Esophagus squamous epithelium (tissue), 5 donors: ENCODE results near the gene GRIN1. TPM values are rescaled to one million over a fixed set of nuclear protein-coding genes. Genes with fewer than 3 reads are reported as not detected.

ENCODE experiments used
- DNase-seq: peaks from one replicate; lab custom pipeline; 2025; lab: John Stamatoyannopoulos, UW
- H3K27ac ChIP-seq, 4 donors: fragments of 200-600 bp; sonication (generic); one replicate each; pipeline ENCODE4 v1.5.1; 2016 to 2019; ENCODE audit warnings: mild to moderate bottlenecking in 1 of 4
- H3K27me3 ChIP-seq, 4 donors: fragments of 200-600 bp; sonication (generic); 1 replicate in 3 of 4; 2 replicates in 1 of 4; pipeline versions ENCODE4 v1.5.1 to v1.6.0; 2017 to 2021; ENCODE audit warnings: antibody characterized with exemption in 1 of 4
- H3K36me3 ChIP-seq, 3 donors: fragments of 200-600 bp; sonication (generic); one replicate each; pipeline ENCODE4 v1.5.1; 2016 to 2019
- H3K4me1 ChIP-seq, 3 donors: fragments of 200-600 bp; sonication (generic); one replicate each; pipeline ENCODE4 v1.5.1; 2017 to 2019
- H3K4me3 ChIP-seq, 4 donors: fragments of 200-600 bp; sonication (generic); 1 replicate in 3 of 4; 2 replicates in 1 of 4; pipeline ENCODE4 v1.5.1; 2016 to 2019; ENCODE audit warnings: mild to moderate bottlenecking in 2 of 4, moderate library complexity in 1 of 4
- H3K9me3 ChIP-seq, 3 donors: fragments of 200-600 bp; sonication (generic); one replicate each; pipeline ENCODE4 v1.5.1; 2016 to 2019
- POLR2A ChIP-seq, 4 donors: fragments of 450-650 bp; IDR thresholded peaks; one replicate each; pipeline ENCODE4 v1.6.1; 2017; ENCODE audit warnings: antibody characterized with exemption in 4 of 4, mild to moderate bottlenecking in 4 of 4, moderate library complexity in 3 of 4
- WGBS, 2 donors: methylation state at CpG; one replicate each; pipeline ENCODE4 v1.1.5; 2018; 5-methylcytosine and 5-hydroxymethylcytosine counted together
- intact Hi-C: fragments of 100-400 bp; cut with DNase I; formaldehyde crosslinking; loops from one replicate; pipeline ENCODE4 v1.15.0; 2022
- total RNA-seq, 4 donors: library from RNA; depleted of rRNA; stranded (reverse); fragments of >200 nt; gene quantifications; one replicate each; pipeline ENCODE4 v1.1.0, GENCODE V29; 2016
- TF ChIP-seq, protein P1 (sequence below), 6 experiments: fragments of 450-650 bp in 4 of 6; fragments of 200-600 bp in 2 of 6; sonication (generic) in 2 of 6; IDR thresholded peaks; one replicate each; pipeline ENCODE4 v1.5.1; 2016 to 2019; ENCODE audit warnings: antibody characterized with exemption in 6 of 6, mild to moderate bottlenecking in 4 of 6, moderate library complexity in 4 of 6
- donor health status: DM: yes; HTN: yes; CAD: no.

Gene GRIN1
- total RNA-seq, 4 donors from 2014 or later: 0.38 TPM; not detected in 3

DNA sequence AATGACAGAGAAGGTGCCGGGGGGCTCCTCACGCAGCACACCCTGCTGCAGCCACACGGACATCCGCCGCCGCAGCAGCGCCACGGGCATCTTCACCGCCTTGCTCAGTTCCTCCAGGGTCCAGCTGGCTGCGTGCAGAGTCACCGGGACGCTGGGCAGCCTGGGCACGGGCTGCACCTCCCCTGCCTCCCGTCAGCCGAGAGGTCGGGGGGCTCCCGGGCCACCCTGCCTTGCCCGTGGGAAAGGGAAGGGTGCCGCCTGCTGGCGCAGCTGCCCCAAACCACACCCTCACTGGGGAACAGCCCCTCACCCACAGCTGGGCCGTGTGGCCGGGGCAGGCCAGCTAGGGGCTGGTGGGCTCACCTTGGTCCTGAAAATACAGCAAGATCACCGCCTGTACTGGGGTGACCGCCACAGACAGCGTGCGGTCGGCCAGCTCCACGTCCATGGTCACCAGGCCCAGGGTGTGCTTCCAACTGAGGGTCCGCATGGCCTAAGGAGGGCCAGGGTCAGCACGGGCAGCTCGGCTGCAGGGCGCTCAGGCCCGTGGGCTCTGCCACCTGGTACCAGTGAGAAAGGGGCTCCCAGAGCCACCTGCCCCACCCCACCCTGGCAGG lies 36.5 kb downstream of the GRIN1 start:
- Histone ChIP-seq H3K4me1 (peaks cover 0 to 54% (median 2%) of the 10 kb centered on the region in 3 donors), H3K9me3 (no peaks in the 10 kb centered on the region), H3K27ac (no peak overlapping the region), H3K36me3 (peaks cover 13 to 39% (median 21%) of the 10 kb centered on the region in 3 donors), H3K27me3 (peaks cover 0 to 51% (median under 1%) of the 10 kb centered on the region in 4 donors), H3K4me3 (no peak overlapping the region)
- TF ChIP-seq, protein P1, sequence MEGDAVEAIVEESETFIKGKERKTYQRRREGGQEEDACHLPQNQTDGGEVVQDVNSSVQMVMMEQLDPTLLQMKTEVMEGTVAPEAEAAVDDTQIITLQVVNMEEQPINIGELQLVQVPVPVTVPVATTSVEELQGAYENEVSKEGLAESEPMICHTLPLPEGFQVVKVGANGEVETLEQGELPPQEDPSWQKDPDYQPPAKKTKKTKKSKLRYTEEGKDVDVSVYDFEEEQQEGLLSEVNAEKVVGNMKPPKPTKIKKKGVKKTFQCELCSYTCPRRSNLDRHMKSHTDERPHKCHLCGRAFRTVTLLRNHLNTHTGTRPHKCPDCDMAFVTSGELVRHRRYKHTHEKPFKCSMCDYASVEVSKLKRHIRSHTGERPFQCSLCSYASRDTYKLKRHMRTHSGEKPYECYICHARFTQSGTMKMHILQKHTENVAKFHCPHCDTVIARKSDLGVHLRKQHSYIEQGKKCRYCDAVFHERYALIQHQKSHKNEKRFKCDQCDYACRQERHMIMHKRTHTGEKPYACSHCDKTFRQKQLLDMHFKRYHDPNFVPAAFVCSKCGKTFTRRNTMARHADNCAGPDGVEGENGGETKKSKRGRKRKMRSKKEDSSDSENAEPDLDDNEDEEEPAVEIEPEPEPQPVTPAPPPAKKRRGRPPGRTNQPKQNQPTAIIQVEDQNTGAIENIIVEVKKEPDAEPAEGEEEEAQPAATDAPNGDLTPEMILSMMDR (IDR thresholded peaks at IDR 0.05): no peak
- no peak for DNase-seq
- intact Hi-C loops: no loop called here
- WGBS, 2 donors: 84% methylated on average over 9 of the region's 33 CpGs; no CpG with 5 or more reads in 1 of the 2 donors

DNA sequence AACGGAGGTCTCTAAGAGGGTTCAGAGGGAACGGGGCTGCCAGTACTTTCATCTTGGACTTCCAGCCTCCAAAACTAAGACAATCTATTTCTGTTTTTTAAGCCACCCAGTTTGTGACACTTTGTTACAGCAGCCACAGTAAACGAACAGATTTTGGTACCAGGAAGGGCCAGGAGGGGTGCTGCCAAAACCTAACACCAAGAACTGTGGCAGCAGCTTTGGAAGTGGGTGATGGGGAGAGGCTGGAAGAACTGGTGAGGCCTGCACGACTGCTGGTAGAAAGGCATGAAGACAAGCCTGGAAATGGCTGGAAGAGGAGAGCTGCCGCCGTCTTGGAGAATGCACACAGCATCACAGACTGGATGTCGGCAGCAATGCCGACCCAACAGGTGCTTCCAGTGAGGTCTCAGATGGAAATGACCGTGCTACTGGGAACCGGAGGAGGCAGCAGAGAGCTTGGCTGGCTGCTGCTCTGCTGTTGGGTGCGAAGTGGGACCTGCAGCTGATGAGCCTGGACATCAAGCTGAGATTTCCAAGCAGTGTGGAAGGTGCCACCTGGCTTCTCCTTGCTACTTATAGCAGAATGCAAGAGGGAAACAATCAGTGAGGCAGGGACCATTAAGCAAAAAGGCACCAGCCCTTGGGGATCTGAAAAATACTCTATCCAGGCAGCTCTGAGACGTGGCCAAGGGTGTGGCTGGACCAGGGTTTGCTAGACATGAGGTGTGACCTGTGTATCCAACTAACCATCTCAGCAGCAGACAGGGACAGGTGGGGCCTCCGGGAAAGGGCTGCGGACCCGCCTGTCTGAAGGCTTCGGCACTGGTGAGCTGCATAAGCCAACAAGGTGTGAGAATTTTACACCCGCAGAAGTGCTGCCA lies 37.6 kb downstream of the GRIN1 start:
- TF ChIP-seq POLR2A (IDR thresholded peaks at IDR 0.05): no peak
- TF ChIP-seq, protein P1 (IDR thresholded peaks at IDR 0.05): peak in 4 of 6 experiments; percentile 36 to 72 (median 56)
- H3K9me3 ChIP-seq: no peaks in the 10 kb centered on the region
- 37 to 52% methylated on average over 12 to 15 of the region's 17 CpGs for WGBS, 2 donors
- intact Hi-C loops: no loop called here
- no peak for DNase-seq
- no peak overlapping the region for H3K4me3 ChIP-seq
- H3K4me1 ChIP-seq: peaks cover 0 to 53% (median 2%) of the 10 kb centered on the region in 3 donors
- peaks cover 24 to 50% (median 26%) of the 10 kb centered on the region in 3 donors for H3K36me3 ChIP-seq
- no peak overlapping the region for H3K27ac ChIP-seq
- H3K27me3 ChIP-seq: peaks cover 0 to 40% (median 0%) of the 10 kb centered on the region in 4 donors

DNA sequence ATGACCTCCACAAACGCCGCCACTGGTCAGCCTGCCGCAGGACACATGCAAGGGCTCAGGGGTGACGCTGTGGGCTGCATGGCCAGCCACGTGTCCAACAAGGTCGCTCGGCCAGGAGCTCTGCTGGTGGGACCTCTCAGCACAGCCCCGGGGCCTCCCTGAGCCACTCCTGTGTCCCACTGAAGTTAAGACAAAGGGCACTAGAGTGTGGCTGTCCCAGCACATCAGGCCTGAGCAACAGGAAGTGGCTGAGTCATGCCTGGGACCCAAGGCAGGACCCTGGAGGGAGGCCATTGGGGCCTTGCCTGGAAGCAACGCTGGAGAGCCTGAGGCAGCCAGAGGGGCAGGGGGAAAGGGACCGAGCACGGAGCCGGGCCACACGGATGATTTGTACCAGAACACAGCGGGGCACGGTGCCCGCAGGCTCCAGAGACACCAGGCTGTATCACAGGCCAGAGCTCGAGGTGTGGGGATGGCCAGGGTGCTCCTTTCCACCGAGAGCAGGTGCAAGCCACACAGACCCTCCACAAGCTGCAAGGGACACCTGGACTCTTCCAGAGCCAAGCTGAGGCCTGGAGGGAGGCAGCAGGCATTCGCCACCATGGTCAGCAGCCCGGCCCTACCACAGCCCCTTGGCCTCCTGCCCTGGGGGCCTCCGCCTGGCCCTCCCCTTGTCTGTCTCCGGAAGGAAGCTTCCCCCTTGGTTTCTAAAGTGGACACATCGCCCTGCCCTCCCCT lies 39.4 kb downstream of the GRIN1 start:
- Histone ChIP-seq H3K36me3 (peaks cover 38 to 68% (median 40%) of the 10 kb centered on the region in 3 donors), H3K4me1 (peaks cover 0 to 39% (median 2%) of the 10 kb centered on the region in 3 donors), H3K4me3 (no peak overlapping the region), H3K27ac (no peak overlapping the region), H3K27me3 (peaks cover 0 to 22% (median 0%) of the 10 kb centered on the region in 4 donors), H3K9me3 (no peaks in the 10 kb centered on the region)
- intact Hi-C loops: no loop called here
- WGBS, 2 donors: 85 to 94% methylated on average over 16 to 18 of the region's 23 CpGs
- no peak for DNase-seq
- TF ChIP-seq POLR2A (IDR thresholded peaks at IDR 0.05): no peak
- TF ChIP-seq, protein P1 (IDR thresholded peaks at IDR 0.05): no peak

DNA sequence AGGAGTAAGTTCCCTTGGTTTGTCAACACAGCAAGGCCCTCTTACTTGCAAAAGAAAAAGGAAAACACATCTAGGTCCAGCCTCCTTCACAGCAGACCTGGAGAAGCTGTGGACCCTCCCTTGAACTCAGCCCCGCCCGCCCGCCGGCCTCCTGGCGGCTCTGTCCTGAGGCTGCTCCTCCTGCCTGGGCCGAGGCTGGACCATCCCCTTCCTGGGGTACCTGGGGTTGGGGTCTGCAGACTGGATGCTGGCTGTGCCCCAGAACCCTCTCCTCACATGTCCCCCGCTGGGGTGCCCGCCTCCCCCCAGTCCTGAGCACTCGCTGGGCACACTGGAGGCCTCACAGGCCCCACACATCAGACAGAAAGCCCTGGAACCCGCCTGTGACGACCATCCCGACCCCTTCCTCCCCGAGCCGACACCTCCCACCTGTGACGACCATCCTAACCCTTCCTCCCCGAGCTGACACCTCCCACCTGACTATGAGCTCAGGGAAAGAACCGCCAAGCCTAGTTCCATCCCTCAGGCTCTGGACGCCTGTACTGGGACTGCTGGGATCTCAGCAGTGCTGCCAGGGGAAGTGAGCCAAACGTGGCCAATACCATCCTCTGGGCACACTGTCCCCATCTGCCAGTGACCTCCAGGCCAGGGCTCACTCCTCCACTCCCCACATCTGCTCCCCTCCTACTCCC lies 40.1 kb downstream of the GRIN1 start:
- no peak for DNase-seq
- intact Hi-C loops: no loop called here
- Histone ChIP-seq H3K4me1 (peaks cover 0 to 32% (median 2%) of the 10 kb centered on the region in 3 donors), H3K36me3 (peaks cover 45 to 75% (median 47%) of the 10 kb centered on the region in 3 donors), H3K27ac (no peak overlapping the region), H3K4me3 (no peak overlapping the region), H3K9me3 (no peaks in the 10 kb centered on the region), H3K27me3 (peaks cover 0 to 15% (median 0%) of the 10 kb centered on the region in 4 donors)
- 70 to 80% methylated on average over 2 to 10 of the region's 19 CpGs for WGBS, 2 donors
- TF ChIP-seq, protein P1 (IDR thresholded peaks at IDR 0.05): no peak
- TF ChIP-seq POLR2A (IDR thresholded peaks at IDR 0.05): no peak
